ENCODE data around the gene CD44.

DNA sequence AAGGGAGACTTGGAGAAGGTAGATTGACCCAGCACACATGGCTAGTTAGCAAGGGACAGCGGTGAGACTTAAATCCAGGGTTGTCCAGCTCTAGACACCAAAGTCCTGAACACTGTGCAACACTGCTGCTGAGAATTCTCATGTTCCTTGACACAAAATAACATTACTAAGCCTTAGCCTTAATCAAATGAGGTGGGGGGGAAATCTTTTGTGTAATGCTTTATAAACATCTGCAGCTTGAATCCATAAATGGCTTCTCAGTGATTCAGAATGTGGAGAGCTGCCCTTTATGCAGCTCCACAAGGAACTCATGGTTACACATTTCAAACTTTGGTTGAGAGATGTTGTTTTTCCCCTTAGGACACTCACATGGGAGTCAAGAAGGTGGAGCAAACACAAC, 80.0 kb downstream of the CD44 start:
- TF ChIP-seq TAF1 (IDR thresholded peaks at IDR 0.05; ENCODE audit: borderline replicate concordance, low read depth, low read length), result no peak
- no peak for TF ChIP-seq YY1 (IDR thresholded peaks at IDR 0.05; ENCODE audit: low read depth, low read length)
- TF ChIP-seq, protein P1, sequence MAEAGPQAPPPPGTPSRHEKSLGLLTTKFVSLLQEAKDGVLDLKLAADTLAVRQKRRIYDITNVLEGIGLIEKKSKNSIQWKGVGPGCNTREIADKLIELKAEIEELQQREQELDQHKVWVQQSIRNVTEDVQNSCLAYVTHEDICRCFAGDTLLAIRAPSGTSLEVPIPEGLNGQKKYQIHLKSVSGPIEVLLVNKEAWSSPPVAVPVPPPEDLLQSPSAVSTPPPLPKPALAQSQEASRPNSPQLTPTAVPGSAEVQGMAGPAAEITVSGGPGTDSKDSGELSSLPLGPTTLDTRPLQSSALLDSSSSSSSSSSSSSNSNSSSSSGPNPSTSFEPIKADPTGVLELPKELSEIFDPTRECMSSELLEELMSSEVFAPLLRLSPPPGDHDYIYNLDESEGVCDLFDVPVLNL (IDR thresholded peaks at IDR 0.05; ENCODE audit: low read depth, low read length), result no peak
- TF ChIP-seq CBX5 (IDR thresholded peaks at IDR 0.05; ENCODE audit: low read depth), result no peak
- TF ChIP-seq, protein P2, sequence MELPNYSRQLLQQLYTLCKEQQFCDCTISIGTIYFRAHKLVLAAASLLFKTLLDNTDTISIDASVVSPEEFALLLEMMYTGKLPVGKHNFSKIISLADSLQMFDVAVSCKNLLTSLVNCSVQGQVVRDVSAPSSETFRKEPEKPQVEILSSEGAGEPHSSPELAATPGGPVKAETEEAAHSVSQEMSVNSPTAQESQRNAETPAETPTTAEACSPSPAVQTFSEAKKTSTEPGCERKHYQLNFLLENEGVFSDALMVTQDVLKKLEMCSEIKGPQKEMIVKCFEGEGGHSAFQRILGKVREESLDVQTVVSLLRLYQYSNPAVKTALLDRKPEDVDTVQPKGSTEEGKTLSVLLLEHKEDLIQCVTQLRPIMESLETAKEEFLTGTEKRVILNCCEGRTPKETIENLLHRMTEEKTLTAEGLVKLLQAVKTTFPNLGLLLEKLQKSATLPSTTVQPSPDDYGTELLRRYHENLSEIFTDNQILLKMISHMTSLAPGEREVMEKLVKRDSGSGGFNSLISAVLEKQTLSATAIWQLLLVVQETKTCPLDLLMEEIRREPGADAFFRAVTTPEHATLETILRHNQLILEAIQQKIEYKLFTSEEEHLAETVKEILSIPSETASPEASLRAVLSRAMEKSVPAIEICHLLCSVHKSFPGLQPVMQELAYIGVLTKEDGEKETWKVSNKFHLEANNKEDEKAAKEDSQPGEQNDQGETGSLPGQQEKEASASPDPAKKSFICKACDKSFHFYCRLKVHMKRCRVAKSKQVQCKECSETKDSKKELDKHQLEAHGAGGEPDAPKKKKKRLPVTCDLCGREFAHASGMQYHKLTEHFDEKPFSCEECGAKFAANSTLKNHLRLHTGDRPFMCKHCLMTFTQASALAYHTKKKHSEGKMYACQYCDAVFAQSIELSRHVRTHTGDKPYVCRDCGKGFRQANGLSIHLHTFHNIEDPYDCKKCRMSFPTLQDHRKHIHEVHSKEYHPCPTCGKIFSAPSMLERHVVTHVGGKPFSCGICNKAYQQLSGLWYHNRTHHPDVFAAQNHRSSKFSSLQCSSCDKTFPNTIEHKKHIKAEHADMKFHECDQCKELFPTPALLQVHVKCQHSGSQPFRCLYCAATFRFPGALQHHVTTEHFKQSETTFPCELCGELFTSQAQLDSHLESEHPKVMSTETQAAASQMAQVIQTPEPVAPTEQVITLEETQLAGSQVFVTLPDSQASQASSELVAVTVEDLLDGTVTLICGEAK (IDR thresholded peaks at IDR 0.05; ENCODE audit: borderline replicate concordance), result no peak
- TF ChIP-seq MXI1 (IDR thresholded peaks at IDR 0.05; ENCODE audit: low read depth, low read length), result no peak
- no peak for TF ChIP-seq PAX5 (IDR thresholded peaks at IDR 0.05; ENCODE audit: borderline replicate concordance, low read depth, low read length)

Measured in GM12878 (cell line).